Colonic mucosa (tissue), 4 donors: Measurements from ENCODE around the gene CAMSAP1. TPM values are rescaled to one million over a fixed set of nuclear protein-coding genes. Genes with fewer than 3 reads are reported as not detected.

Experiments
- DNase-seq: peaks from one replicate; pipeline ENCODE4 v3.0.0-alpha.2; 2020
- H3K27ac ChIP-seq: fragments of 200-600 bp; one replicate; pipeline ENCODE4 v1.8.0; 2021
- H3K27me3 ChIP-seq: fragments of 200-600 bp; one replicate; pipeline ENCODE4 v1.8.0; 2021
- H3K36me3 ChIP-seq: fragments of 200-600 bp; one replicate; pipeline ENCODE4 v1.8.0; 2021
- H3K4me1 ChIP-seq: fragments of 200-600 bp; one replicate; pipeline ENCODE4 v1.8.0; 2021; ENCODE audit warnings: mild to moderate bottlenecking
- H3K4me3 ChIP-seq: fragments of 200-600 bp; one replicate; pipeline ENCODE4 v1.8.0; 2021
- H3K9ac ChIP-seq, 2 donors: one replicate each; pipeline ENCODE4 v1.7.0; 2013; ENCODE audit warnings: control low read depth in 2 of 2, low read depth in 2 of 2, low read length in 2 of 2
- H3K9me3 ChIP-seq: fragments of 200-600 bp; one replicate; pipeline ENCODE4 v1.8.0; 2021
- CTCF ChIP-seq: fragments of 200-600 bp; IDR thresholded peaks from one replicate; pipeline ENCODE4 v1.8.0; 2022; ENCODE audit warnings: antibody characterized with exemption, mild to moderate bottlenecking
- intact Hi-C: fragments of 100-400 bp; cut with DNase I; formaldehyde crosslinking; loops from one replicate; pipeline ENCODE4 v1.14.1; 2022
- total RNA-seq, 2 donors: library from RNA; stranded (reverse); fragmentation: NEBNext Ultra II Directional in 1 of 2; extraction: Animal tissue kit (Norgen Biotek cat#: 25700) in 1 of 2; gene quantifications; one replicate each; pipeline ENCODE4 v1.2.1, GENCODE V29; 2021
- donor health status: healthy.
- donor health status: DM: no; HTN: no; CAD: no.
- donor health status: DM: no; HTN: no; CAD: no.

Gene CAMSAP1
- total RNA-seq, 2 donors from 2014 or later: 14.0 to 14.4 TPM

GRCh38 chr9:135774239-135774747, 133.1 kb downstream of the CAMSAP1 start:
- DNase-seq: no peak
- Histone ChIP-seq H3K36me3 (no peaks in the 10 kb centered on the region), H3K4me3 (no peak overlapping the region), H3K4me1 (no peaks in the 10 kb centered on the region), H3K27me3 (no peaks in the 10 kb centered on the region), H3K9ac (no peak overlapping the region), H3K9me3 (no peaks in the 10 kb centered on the region), H3K27ac (no peak overlapping the region)
- no peak for TF ChIP-seq CTCF
- intact Hi-C loops: no loop called here

- TF ChIP-seq CTCF: no peak
- no peak overlapping the region for H3K27ac ChIP-seq
- no peaks in the 10 kb centered on the region for H3K27me3 ChIP-seq
- no peak for DNase-seq
- intact Hi-C loops: no loop called here
- H3K36me3 ChIP-seq: no peaks in the 10 kb centered on the region
- no peaks in the 10 kb centered on the region for H3K4me1 ChIP-seq
- no peak overlapping the region for H3K4me3 ChIP-seq
- no peak overlapping the region for H3K9ac ChIP-seq
- no peaks in the 10 kb centered on the region for H3K9me3 ChIP-seq
These were observed 133.7 kb downstream of the CAMSAP1 start for GRCh38 chr9:135773530-135774238.

DNA sequence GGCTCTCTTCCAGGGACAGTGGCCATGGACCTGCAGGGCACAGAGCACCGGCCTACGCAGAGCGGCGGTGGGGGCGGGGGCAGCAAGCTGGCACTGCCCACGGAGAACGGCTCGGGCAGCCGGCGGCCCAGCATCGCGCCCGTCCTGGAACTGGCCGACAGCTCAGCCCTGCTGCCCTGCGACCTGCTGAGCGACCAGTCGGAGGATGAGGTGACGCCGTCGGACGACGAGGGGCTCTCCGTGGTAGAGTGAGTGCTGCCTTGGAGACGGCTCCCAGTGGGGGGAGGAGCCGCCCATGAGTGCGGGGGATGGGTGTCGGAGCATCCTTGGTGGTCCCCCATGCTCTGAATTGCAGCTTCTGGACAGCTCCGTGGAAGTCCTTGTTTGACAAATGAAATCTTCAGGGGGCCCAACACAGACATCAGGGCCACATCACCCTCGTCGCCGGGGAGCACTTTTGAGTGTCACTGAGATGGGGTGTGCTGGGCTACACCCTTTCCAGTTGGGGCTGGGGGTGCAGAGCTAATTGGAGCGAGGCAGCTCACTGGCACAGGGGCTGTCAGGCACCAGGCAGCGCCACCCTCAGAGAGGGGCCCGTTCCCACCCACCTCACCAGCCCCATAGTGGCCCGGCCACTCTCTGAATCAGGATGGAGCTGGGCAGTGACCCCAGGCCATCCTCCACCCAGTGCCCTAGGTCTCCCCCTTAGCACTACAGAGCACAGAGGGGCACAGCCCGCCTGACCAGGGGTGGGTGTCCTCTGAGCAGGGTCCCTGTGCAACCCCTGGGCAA, 134.4 kb downstream of the CAMSAP1 start:
- Histone ChIP-seq H3K27me3 (no peaks in the 10 kb centered on the region), H3K27ac (no peak overlapping the region), H3K4me1 (no peaks in the 10 kb centered on the region), H3K9ac (no peak overlapping the region), H3K4me3 (no peak overlapping the region), H3K9me3 (no peaks in the 10 kb centered on the region), H3K36me3 (no peaks in the 10 kb centered on the region)
- TF ChIP-seq CTCF: no peak
- intact Hi-C loops: no loop called here
- DNase-seq: no peak

GRCh38 chr9:135772056-135772646, 135.2 kb downstream of the CAMSAP1 start:
- no peak for TF ChIP-seq CTCF
- DNase-seq: no peak
- no peaks in the 10 kb centered on the region for H3K36me3 ChIP-seq
- H3K4me3 ChIP-seq: no peak overlapping the region
- no peaks in the 10 kb centered on the region for H3K4me1 ChIP-seq
- no peak overlapping the region for H3K27ac ChIP-seq
- H3K9ac ChIP-seq: no peak overlapping the region
- no peaks in the 10 kb centered on the region for H3K27me3 ChIP-seq
- no peaks in the 10 kb centered on the region for H3K9me3 ChIP-seq
- intact Hi-C loops: no loop called here

DNA sequence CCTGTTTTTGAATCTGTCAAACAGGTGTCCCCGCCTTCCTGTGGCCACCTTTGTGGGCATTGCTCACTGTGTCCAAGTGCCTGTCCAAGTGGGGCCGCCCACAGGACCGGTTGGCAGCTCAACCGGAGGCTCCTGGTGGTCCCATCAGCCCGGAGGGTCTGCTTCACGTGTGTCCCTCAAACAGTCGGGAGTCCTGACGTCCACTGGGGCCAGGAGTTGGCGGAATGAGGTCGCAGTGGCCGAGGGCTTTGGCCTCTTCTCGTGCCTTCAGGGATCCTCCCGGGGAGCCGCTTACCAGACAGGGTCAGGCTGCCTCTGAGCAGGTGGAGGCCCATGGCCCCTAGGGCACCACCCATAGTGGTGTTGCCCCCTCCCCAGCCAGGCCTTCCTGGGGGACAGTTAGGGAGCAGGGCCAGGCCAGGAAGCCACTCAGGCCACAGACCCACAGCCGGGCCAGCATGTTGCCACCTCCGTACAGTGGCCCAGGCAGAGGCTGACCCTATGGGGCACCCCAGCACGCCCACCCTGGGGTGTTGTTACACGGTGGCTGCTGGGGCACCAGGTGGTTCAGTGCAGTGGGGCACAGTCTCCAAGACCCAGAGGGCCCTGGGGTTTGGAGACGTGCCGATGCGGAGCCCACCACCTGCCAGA, 135.8 kb downstream of the CAMSAP1 start:
- H3K9ac ChIP-seq: no peak overlapping the region
- no peaks in the 10 kb centered on the region for H3K36me3 ChIP-seq
- intact Hi-C loops: no loop called here
- no peaks in the 10 kb centered on the region for H3K9me3 ChIP-seq
- H3K27me3 ChIP-seq: no peaks in the 10 kb centered on the region
- no peak overlapping the region for H3K4me3 ChIP-seq
- no peak for DNase-seq
- no peak for TF ChIP-seq CTCF
- H3K4me1 ChIP-seq: no peaks in the 10 kb centered on the region
- H3K27ac ChIP-seq: no peak overlapping the region
